Effector memory CD4-positive, alpha-beta T cell (primary cell): Measurements from ENCODE around the gene ALG6.
"Not testable (repeated sequence)": the region's sequence is repeated elsewhere in the genome, so short reads cannot be mapped to it uniquely, and the experiment has no call there.

Experiments used
- DNase-seq, 3 donors: peaks; one replicate each; pipeline ENCODE4 v3.0.0-alpha.2; 2020
- H3K27ac ChIP-seq: 2 replicates; pipeline ENCODE4 v1.7.0; 2013; ENCODE audit warnings: mild to moderate bottlenecking, low read length, moderate library complexity; ENCODE audit not compliant: insufficient read depth, poor library complexity, severe bottlenecking
- H3K27me3 ChIP-seq: replicated peaks from 2 replicates; pipeline ENCODE4 v1.7.0; 2013; ENCODE audit warnings: mild to moderate bottlenecking, low read length; ENCODE audit not compliant: insufficient read depth, control insufficient read depth, poor library complexity, severe bottlenecking
- H3K36me3 ChIP-seq: 2 replicates; pipeline ENCODE4 v1.7.0; 2013; ENCODE audit warnings: mild to moderate bottlenecking, low read length, moderate library complexity; ENCODE audit not compliant: control insufficient read depth, insufficient read depth
- H3K4me1 ChIP-seq: 2 replicates; pipeline ENCODE4 v1.7.0; 2013; ENCODE audit warnings: low read length, mild to moderate bottlenecking; ENCODE audit not compliant: control insufficient read depth, insufficient read depth, poor library complexity, severe bottlenecking
- H3K4me3 ChIP-seq: 2 replicates; pipeline ENCODE4 v1.7.0; 2013; ENCODE audit warnings: low read length, low read depth, mild to moderate bottlenecking; ENCODE audit not compliant: insufficient read depth, poor library complexity, severe bottlenecking
- H3K9me3 ChIP-seq: 2 replicates; pipeline ENCODE4 v1.7.0; 2013; ENCODE audit warnings: mild to moderate bottlenecking, low read length, moderate library complexity; ENCODE audit not compliant: control insufficient read depth

Gene ALG6

GRCh38 chr1:63411066-63411465 is 43.6 kb downstream of the ALG6 start:
- DNase-seq = no peak
- peaks cover 13% of the 10 kb centered on the region for H3K36me3 ChIP-seq
- no peak overlapping the region for H3K27ac ChIP-seq
- H3K4me1 ChIP-seq = no peaks in the 10 kb centered on the region
- no peaks in the 10 kb centered on the region for H3K27me3 ChIP-seq
- no peaks in the 10 kb centered on the region for H3K9me3 ChIP-seq
- H3K4me3 ChIP-seq = no peak overlapping the region

GRCh38 chr1:63413394-63413793 is 46.0 kb downstream of the ALG6 start:
- no peak overlapping the region for H3K4me3 ChIP-seq
- H3K27me3 ChIP-seq = no peaks in the 10 kb centered on the region
- peaks cover 7% of the 10 kb centered on the region for H3K36me3 ChIP-seq
- H3K27ac ChIP-seq = no peak overlapping the region
- no peaks in the 10 kb centered on the region for H3K4me1 ChIP-seq
- no peaks in the 10 kb centered on the region for H3K9me3 ChIP-seq
- no peak for DNase-seq

DNA sequence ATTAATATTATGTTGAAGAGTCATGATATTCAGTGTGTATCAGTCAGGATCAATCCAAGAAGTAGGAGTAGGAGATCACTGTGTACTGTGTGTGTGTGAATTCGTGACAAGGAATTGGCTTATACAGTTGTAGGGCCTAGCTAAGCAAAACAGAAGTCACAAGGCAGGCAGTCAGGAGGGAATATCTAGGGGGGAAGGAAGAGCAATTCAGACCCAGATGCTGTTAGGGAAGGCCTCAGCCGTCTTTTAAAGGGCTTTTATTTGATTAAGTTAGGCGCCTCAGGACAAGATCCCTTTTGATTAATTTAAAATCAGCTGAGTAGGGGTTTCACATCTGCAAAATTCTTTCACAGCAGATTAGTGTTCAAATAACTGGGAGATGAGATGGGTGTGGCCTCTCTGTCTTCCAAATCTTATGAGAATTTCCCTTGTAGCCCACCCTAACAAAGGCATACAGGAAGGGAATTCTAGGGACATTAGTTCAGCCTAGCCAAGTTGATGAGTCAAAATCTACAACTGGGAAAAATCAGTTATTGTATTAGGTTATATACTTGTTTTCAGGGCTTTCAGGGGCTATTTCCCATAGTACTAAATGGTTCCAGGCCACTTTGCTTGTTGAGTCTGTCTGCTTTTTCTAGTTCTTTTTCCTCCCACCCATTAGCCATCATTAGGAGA is 47.4 kb downstream of the ALG6 start:
- peaks cover 5% of the 10 kb centered on the region for H3K36me3 ChIP-seq
- H3K4me3 ChIP-seq = no peak overlapping the region
- no peak for DNase-seq
- no peaks in the 10 kb centered on the region for H3K27me3 ChIP-seq
- no peak overlapping the region for H3K27ac ChIP-seq
- H3K9me3 ChIP-seq = no peaks in the 10 kb centered on the region
- H3K4me1 ChIP-seq = no peaks in the 10 kb centered on the region

DNA sequence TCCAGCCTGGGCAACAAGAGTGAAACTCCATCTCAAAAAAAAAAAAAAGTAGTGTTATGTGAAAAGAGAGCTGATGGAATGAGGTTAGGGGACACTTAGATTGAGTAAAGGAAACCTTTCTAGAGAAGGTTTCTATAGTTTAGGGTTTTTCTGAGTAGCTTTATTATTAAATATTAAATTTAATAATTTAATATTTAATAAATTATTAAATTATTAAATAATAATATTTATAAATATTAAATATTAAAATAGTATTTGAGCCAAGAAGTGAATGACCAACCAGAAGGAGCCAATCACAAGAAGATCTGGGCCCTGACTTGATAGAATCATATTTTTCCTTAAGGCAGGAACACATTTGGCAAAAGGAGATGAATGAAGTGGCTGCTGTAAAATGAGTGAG is 50.7 kb downstream of the ALG6 start:
- Histone ChIP-seq H3K4me3 (no peak overlapping the region), H3K4me1 (no peaks in the 10 kb centered on the region), H3K27ac (no peak overlapping the region), H3K9me3 (no peaks in the 10 kb centered on the region), H3K36me3 (peaks cover 2% of the 10 kb centered on the region), H3K27me3 (no peaks in the 10 kb centered on the region)
- no peak for DNase-seq

- not testable (repeated sequence) for H3K9me3 ChIP-seq, DNase-seq, H3K27ac ChIP-seq, H3K4me1 ChIP-seq, H3K27me3 ChIP-seq, H3K4me3 ChIP-seq, H3K36me3 ChIP-seq
These were observed 53.3 kb downstream of the ALG6 start for GRCh38 chr1:63420746-63421145.

DNA sequence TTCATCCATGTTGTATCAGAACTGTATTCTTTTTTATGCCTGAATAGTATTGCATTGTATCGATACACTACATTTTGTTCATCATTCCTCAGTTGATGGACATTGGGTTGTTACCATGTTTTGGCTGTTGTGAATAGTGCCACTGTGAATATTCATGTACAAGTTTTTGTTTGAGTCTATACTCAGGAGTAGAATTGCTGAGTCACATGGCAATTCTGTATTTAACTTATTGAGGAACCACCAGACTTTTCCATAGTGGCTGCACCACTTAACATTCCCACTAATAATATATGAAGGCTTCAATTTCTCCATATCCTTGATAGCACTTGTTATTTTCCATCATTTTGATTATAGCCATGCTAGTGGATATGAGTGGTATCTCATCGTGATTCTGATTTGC is 56.2 kb downstream of the ALG6 start:
- no peaks in the 10 kb centered on the region for H3K4me1 ChIP-seq
- no peak overlapping the region for H3K27ac ChIP-seq
- no peaks in the 10 kb centered on the region for H3K9me3 ChIP-seq
- no peak overlapping the region for H3K4me3 ChIP-seq
- no peak for DNase-seq
- no peaks in the 10 kb centered on the region for H3K27me3 ChIP-seq
- H3K36me3 ChIP-seq = peaks cover 3% of the 10 kb centered on the region

DNA sequence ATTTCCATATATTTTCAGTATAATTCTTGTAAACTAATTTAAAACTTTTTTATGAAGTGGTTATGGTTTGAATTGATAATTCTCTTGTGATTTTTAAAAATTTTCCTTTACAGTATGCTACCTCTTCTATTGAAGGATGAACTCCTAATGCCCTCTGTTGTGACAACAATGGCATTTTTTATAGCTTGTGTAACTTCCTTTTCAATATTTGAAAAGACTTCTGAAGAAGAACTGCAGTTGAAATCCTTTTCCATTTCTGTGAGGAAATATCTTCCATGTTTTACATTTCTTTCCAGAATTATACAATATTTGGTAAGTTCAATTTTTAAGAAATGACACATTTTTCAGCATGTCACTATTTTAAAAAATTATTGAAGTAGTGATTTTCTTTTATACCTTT is 61.4 kb downstream of the ALG6 start:
- H3K4me1 ChIP-seq = no peaks in the 10 kb centered on the region

DNA sequence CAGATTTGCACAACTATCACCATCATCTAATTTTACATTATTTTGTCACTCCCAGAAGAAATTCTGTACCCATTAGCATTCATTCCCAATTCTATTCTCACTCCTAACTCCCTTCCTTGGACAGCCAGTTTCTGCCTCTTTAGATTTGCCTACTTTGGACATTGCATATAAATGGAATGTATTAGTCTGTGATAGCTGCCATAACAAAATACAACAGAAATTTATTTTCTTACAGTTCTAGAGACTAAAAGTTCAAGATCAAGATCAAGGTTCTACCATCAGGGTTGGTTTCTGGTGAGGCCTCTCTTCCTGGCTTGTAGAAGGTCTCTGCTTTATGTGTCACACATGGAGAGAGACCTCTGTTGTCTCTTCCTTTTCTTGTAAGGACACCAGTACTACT is 61.9 kb downstream of the ALG6 start:
- H3K27ac ChIP-seq = no peak overlapping the region
- H3K4me1 ChIP-seq = no peaks in the 10 kb centered on the region
- no peaks in the 10 kb centered on the region for H3K9me3 ChIP-seq
- H3K27me3 ChIP-seq = no peaks in the 10 kb centered on the region
- H3K4me3 ChIP-seq = no peak overlapping the region
- H3K36me3 ChIP-seq = peaks cover 10% of the 10 kb centered on the region
- DNase-seq = no peak

More for the DNA sequence above, 61.4 kb downstream of the ALG6 start:
- peaks cover 10% of the 10 kb centered on the region for H3K36me3 ChIP-seq
- no peaks in the 10 kb centered on the region for H3K27me3 ChIP-seq
- H3K4me3 ChIP-seq = no peak overlapping the region
- no peak for DNase-seq
- H3K27ac ChIP-seq = no peak overlapping the region
- no peaks in the 10 kb centered on the region for H3K9me3 ChIP-seq

DNA sequence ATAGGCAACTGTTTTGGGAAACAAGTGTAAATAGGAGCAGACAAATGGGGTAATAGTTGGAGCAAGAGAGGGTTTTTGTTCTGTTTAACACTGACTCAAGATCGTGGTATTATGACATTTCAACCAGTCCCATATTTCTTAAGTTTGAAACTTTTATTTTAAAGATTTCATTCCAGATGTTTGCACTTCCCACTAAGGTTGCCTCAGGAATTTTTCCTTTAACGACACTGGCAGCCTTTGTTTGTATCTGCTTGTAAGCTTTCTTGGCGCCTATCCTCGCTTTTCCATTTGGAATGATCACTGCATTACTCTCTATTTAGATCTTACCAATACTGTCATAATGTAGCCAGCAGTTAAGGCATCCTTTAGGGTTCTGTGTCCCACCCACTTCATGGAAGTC is 67.7 kb downstream of the ALG6 start:
- DNase-seq = no peak
- Histone ChIP-seq H3K4me1 (no peaks in the 10 kb centered on the region), H3K27ac (no peak overlapping the region), H3K36me3 (peaks cover 4% of the 10 kb centered on the region), H3K9me3 (no peaks in the 10 kb centered on the region), H3K4me3 (no peak overlapping the region), H3K27me3 (no peaks in the 10 kb centered on the region)

GRCh38 chr1:63442141-63442475 is 74.7 kb downstream of the ALG6 start:
- Histone ChIP-seq H3K4me1 (no peaks in the 10 kb centered on the region), H3K27ac (no peak overlapping the region), H3K4me3 (no peak overlapping the region), H3K36me3 (no peaks in the 10 kb centered on the region), H3K27me3 (no peaks in the 10 kb centered on the region), H3K9me3 (no peaks in the 10 kb centered on the region)
- DNase-seq = no peak
